GM21526 (cell line): Measurements from ENCODE around the gene NEK11.
"Not testable (repeated sequence)": the region's sequence is repeated elsewhere in the genome, so short reads cannot be mapped to it uniquely, and the experiment has no call there.

ENCODE experiments used
- ATAC-seq: cut with Tn5 transposase; IDR thresholded peaks from one replicate; pipeline ENCODE4 v1.9.1; 2021; ENCODE audit warnings: moderate library complexity; ENCODE audit not compliant: unreplicated experiment, low FRiP score

NEK11 gene

DNA sequence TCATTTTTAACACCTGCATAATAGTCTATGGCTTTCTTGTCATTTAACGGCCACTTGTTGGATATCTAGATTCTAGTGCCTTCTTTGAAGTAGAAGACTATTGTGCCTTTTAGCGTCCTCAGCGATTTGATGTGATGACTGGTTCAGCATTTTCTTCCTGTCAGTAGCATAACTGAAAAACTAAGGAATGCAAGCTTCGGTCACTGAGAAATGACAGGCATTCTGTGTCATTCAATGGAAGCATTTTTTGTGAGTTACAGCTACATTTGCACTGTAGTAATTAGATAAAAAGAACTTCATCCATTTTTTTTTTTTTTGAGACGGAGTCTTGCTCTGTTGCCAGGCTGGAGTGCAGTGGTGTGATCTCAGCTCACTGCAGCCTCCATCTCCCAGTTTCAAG is 10.3 kb downstream of the NEK11 start:
- no peak for ATAC-seq

DNA sequence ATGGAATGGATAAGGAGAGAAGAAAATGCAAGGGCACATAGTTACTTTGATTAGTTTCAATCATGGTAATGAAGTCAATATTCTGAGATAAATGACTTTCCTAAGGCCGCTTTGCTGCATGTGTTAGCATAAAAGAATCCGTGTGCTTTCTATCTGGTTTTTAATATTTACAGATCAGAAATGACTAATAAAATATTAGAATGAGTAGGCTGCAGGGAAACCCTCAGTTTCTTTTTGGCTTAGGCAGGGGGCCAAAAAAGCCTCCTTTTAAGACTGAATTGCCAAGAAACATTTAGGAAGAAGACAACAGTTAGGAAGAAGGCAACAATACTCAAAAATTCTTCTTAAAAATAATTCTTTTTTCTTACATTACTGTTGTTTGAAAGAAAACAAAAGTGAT is 11.6 kb downstream of the NEK11 start:
- no peak for ATAC-seq

DNA sequence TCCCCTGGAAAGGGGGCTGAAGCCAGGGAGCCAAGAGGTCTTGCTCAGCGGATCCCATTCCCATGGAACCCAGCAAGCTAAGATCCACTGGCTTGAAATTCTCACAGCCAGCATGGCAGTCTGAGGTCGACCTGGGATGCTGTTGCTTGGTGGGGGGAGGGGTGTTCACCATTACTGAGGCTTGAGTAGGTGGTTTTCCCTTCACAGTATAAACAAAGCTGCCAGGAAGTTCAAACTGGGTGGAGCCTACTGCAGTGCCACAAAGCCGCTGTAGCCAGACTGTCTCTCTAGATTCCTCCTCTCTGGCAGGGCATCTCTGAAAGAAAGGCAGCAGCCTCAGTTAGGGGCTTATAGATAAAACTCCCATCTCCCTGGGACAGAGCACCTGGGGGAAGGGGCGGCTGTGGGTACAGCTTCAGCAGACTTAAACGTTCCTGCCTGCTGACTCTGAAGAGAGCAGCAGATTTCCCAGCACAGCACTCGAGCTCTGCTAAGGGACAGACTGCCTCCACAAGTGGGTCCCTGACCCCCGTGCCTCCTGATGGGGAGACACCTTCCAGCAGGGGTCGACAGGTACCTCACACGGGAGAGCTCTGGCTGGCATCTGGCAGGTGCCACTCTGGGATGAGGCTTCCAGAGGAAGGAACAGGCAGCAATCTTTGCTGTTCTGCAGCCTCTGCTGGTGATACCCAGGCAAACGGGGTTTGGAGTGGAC is 15.8 kb downstream of the NEK11 start:
- not testable (repeated sequence) for ATAC-seq

DNA sequence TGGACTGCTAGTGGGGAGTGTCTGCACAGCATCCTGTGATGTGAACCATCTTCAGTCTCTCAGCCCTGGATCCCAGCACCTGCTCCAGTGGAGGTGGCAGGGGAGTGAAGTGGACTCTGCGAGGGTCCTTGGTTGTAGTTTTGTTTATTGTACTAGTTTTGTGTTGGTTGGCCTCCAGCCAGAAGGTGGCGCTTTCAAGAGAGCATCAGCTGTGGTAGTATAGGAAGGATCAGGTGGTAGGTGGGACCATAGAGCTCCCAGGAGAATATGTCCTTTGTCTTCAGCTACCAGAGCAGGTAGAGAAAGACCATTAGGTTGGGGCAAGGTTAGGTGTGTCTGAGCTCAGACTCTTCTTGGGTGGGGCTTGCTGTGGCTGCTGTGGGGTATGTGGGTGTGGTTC is 20.9 kb downstream of the NEK11 start:
- no peak for ATAC-seq

DNA sequence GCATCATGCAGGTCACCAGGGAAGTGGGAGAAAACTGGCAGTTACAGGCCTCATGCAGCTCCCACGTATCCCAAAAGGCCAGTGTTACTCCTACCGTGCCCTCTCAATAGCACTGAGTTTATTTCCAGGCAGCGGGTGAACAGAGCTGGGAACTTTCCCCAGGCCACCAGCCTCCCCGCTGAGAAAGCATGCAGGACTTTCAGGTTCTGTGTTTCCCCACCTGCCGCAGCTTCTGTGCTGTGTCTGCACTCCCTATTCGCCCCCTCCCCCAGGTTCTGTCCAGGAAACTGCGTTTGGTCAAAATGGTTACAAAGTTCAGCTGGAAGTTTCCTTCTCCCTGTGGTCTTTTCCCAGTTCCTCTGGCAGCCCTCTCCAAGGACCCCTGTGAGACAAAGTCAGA is 21.4 kb downstream of the NEK11 start:
- ATAC-seq: no peak

DNA sequence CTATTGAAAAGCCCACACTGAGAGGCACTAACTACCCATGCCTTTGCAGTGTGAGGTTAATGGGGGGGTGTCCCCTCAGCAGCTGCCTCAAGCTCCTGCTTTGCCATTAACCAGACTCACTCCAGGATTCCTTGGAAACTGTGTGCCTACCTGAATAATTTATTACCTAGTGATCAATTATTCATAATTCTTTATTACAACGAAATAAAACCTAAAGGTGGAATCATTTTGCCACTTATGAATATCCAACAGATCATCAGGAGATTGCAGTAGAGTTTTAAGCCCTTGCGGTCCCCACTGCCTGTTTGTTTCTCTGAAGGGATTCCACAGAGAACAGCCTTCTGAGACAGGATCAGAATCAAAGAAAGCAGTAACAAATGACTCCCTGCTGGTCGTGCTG is 23.3 kb downstream of the NEK11 start:
- ATAC-seq: no peak

DNA sequence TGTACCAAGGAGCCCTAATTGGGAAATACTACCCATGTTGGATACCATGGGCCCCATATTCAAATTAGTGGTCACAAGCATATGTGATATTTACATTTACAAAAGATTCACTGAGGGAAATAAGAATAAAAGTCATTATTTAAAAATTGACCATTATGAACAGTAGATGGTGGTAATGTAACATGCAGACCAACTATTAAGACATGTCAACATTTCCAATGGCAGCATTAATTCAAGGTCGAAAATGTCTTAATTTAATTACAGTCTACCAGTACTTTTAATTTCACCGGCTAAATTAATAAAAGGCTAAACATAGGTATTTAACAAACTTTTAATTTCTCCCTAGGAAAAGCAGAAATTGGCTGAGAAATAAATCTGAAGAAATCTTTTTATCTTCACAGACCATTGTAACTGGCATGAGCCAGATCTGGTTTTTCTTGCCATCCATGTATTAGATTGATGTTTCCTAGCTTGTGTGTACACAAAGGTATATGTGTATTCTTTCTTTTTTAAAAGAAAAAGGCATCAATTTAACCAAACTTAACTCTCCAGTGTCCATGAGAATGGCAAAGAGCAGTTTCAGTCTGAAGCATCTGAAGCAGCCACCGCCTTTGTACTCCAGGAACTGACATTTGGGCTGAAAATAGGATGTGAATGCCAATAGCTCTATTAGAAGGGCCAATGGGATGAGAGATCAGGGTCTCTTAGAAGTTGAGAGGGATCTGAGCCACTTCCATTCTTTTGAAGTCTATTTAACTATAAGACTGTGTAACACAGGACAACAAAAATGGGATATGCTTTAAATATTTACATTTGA is 26.6 kb downstream of the NEK11 start:
- no peak for ATAC-seq

DNA sequence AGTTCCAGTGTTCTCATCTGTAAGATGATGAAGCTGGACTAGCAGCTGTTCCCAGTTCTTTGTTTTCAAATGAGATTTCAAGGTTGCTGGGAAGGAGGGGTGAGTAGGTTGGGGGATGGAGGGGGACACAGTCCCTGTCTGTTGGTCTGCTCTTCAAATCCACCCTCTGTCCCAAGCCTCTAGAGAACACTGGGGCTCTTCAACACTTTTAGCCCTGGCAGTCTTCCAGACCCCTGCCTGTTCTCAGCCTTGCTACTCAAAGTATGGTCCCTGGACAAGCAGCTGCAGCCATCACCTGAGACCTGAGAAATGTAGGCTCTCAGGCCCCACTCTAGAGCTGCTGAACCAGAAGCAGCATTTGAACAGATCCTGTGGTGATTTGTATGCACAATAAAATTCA is 41.3 kb downstream of the NEK11 start:
- ATAC-seq: no peak

DNA sequence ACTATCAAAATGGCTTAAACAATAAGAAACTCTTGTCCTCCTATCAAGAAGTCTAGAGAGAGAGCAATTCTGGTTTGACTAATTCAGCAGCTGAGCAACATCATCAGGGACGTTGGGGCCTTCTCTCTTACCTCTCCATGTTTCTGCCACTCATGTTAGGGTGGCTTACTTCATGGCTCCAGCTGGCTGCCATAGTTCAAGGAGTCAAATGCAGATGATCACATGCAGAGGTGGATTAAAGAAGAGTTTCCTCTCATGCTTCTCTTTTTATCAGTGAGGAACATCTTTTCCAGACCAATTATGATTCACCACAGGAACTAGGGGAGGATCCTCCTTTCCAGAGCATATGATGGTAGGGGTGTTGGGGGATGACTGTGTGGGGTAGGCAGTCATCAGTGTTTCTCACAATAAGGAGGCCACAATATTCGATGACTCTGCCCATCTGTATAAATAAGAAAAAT is 45.5 kb downstream of the NEK11 start:
- ATAC-seq: no peak

DNA sequence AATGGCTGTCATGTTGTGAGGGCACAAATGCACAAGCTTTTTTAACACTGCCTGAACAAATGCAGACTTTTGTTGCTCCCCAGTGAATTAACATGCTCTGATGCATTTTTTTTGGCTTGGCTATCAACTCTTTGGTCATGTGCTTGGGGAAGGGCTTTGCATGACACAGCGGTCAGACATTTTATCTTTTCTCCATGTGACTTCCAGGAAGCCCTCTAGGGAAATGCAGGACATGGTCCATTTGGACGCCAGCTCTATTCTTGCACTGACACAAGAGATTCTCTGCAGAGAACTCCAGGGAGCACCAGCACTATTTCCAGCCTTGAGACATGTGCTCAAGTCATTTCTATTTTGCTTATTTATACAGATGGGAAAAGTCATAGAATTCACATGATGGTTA is 46.2 kb downstream of the NEK11 start:
- ATAC-seq: no peak

DNA sequence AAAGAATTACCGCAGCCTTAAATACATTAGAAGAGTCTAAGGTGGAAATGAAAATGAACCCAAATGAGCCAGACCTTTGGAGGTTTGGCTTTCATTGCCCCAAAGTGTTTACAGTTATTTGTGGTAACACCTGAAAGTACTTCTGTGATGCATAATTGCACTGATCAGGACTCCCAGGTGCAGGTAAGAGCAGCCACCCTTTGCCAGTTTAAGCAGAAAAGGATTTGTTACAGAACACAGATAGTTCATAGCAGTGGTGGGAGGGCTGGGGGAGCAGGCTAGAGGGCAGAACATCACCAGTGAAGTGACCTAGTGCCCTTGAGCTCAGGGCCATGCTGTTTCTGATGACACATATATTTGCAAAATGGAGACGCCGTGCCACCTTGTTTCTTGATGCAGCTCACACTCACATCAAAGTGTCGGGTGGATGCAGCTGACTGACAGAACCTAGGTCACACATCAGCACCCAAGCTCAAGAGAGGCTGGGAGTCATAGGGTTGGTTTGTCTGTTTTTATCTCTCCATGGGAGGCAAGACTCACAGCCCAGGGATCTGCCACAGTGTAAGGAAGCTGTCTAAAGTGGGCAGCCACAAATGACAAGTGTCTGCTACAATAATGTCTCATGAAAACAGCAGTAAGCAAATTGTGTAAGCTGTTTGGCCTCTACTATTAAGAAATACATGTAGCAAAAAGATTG is 49.1 kb downstream of the NEK11 start:
- no peak for ATAC-seq

DNA sequence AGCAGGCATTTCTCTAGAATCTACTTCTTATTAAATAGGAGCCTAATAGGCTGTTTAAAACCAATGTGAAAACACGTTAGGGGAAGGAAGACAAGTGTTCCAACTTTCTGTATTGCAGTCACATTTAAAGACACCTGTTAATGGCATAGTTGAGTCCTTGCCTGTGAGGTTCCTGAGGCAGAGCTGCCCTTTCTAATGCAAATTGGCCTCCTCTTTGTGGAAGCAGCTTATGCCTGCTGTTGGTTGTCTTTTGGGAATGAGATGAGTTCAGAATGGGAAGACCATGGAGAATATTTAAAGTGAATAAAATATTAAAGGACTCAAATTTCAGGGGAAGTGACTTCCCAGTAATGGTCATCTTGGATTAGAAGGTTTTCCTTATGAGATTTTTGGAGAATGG is 51.2 kb downstream of the NEK11 start:
- no peak for ATAC-seq

DNA sequence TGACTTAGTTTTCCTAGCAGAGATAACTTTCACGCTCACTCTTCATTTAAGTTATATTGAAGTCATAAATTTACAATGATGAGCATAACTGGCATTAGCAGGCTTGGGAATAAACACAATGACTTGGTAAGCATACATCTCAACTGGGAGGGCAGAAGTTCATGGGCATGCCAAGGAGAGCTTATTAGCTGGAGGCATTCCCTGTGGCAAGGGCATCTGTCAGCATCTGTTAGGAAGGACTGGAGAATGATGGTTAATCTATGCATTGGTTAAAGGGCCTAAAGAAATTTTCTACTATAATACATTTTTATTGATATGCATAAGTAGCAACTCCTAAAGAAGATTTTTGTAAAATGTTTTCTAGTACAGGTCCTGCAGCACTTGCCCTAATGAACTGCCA is 52.4 kb downstream of the NEK11 start:
- no peak for ATAC-seq

DNA sequence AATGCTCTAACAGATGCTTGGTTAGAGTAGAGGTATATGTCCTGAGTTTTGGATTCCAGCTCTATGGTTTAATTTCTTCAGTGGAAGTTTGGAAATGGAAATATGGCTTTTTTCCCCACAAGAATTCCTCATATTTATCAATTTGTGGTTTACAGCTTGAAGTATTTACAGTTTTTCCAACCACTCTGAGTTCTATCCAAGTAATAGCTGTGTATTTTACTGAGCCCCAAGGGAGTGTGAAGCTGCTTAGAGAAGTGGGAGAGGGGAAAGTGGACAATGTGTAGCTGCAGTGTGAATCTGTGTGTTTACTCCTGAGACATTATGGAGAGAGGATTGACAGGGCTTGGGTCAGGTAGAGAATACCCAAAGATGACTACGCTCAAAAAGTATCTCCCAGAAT is 54.5 kb downstream of the NEK11 start:
- no peak for ATAC-seq

DNA sequence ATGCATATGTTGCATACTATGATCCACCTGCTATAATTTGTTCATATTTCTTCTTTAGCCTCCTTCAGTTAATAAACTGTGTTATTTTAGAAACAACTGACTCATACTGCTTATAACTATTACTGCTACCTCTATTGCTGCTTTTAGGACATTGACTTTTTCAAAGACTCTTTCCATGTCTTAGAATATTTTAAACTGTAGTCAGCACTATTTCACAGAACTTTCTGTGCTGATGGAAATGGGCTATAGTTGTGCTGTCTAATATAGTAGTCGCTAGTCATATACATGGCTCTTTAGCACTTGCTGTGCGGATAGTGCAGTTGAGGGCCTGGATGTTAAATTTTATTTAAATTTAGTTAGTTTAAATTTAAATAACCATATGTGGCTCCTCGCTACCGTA is 55.6 kb downstream of the NEK11 start:
- ATAC-seq: no peak

DNA sequence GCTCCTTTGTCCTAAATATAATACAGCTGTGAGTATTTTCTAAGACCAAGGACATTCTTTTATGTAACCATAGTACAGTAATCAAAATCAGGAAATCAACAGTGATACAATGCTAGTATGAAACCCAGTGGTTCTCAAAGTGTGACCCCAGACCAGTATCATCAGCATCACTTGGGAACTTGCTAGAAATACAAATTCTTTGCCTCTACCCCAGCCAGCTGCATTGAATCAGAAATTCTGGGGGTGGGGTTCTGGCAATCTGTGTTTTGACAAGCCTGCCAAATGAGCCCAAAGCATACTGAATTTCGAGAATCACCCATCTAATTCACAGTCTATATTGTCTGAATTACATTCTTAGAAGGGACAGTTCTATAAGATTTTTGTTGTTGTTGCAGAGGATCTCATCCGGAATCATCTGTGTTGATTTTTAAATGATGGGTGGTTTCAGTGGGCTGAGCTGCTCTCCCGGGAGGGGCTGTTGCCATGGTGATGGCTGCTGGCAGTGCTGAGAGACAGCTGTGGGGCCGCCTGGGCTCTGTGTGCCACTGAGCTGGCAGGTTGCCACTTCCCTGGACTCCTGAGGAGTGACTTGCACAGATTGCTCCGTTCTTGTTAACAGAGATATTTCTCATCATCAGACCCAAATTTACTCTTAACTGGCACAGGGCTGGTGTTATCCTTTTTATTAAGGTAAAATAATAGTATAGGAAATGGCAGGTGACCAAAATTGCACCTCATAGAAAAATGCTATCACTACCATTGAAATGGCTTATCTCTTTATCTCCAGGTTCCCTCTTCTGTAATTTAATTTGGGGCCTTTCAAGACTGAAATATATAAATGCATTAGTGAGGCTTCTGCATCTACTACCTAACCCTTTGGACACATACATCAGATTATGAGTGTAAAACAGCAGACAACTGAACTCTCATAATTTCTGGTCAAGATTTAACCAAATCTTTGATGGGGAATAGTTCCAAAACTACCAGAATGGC is 56.5 kb downstream of the NEK11 start:
- ATAC-seq: no peak

DNA sequence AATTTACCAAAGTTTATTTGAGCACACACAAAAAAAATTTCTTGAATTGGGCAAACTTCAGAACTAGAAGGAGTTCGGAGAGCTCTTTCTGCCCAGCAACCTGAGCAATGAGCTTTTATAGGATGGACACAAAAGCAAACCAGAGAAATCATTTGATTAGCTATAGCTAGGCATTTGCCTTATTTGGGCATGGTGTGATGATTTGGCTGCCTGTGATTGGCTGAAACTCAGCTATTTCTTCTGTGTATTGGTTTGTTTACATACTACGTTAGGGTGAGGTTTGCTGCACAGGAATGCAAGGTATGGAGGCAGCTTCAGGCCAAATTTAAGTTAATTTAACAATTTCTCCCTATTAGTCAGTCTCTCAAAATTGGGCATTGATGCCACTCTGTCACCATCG is 65.1 kb downstream of the NEK11 start:
- no peak for ATAC-seq

DNA sequence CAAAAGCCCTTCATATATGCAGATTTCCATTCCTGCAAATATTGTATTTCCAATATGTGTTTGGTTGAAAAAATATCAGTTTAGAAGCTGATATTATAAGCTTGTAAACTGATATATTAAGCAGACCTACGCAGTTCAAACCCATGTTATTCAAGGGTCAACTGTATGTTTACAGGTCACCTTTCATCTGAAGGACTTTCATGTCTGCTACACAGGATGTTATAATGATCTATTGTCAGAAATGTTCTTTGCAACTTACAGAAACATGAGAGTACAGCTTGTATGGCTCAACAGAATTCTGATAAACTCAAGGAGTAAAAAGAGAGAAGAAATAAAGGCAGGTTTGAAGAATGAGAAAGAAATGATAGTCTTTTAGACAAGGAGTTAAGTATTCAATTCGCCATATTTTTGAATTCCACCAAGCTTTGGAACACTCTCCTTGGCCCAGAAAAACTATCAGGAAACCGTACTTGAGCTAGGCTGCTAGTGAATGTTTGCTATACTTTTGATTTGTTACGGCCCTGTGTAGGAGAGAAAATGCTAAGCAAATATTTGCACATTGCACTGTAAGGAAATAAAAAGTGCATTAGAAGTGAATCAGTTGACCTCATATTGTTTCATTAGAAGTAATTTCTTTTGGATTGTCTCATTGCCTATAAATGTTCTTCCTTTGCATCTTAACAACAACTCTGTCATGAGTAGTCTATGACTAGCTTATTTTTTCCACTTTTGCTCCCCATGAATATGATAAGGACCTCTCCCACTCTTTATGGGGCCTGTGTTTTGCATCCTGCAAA is 81.2 kb downstream of the NEK11 start:
- ATAC-seq: no peak

DNA sequence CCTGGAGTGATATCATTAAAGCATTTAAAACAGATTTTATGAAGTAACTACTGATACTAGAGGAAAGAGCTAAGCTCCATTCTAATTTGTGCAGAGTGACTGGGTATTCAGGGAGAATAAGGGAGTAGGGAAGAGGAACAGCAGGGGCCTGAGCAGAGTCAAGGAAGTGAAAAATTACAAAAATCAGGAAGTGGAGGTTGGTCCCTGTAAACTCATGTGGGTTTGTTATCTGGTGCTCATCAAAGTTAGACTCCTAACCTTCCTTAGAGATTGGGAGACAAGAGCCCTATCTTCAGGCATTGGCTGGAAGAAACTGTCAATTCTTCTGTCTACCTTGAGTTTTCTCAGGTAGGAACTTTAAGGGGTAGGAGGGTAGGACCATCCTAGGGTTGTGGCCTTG is 82.5 kb downstream of the NEK11 start:
- no peak for ATAC-seq

DNA sequence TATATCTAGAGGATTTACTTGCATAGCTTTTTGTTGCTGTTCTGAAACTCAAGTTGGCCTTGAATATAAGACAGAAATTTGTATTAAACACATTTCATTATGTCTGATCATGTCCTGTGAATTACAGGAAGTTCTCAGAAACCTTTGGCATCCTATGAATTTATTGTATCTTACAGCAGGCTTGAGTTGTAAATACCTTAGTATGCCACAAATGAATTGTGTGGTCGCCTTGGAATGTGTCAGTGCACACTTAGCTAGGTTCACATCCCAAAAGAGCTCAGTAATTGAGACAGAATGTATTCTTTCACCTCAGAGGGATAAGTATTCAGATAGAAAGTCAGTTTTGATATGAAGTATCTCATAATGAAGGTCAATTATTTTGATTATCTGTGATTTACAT is 83.4 kb downstream of the NEK11 start:
- no peak for ATAC-seq
